K562 (cell line): ENCODE measurements around the gene NDUFS8. TPM values are rescaled to one million over a fixed set of nuclear protein-coding genes. Genes with fewer than 3 reads are reported as not detected.

Experiments
- ATAC-seq: fragments of 200-7000 bp; cut with Tn5 transposase; 3 replicates; pipeline ENCODE4 v1.9.1; 2020; ENCODE audit warnings: moderate library complexity
- BruUV-seq: library from RNA; stranded (reverse); fragments of 400-500 nt; replicated peaks from 2 replicates; lab custom pipeline; 2021; lab: Mats Ljungman, UMichigan
- CTCF ChIA-PET: fragments of 300-600 bp; formaldehyde crosslinking; extraction: SDS; loops from one replicate; lab custom pipeline; 2021; ENCODE audit warnings: low intra/inter-chr PET ratio; lab: Yijun Ruan, JAX
- POLR2A ChIA-PET: fragments of 300-600, 350-650 bp; sonication (Branson Sonifier 250); formaldehyde crosslinking; extraction: SDS; loops from one replicate; lab custom pipeline; 2021; ENCODE audit warnings: antibody characterized with exemption, inconsistent platforms; lab: Yijun Ruan, JAX
- DNase-seq, 4 experiments: peaks; one replicate each; pipeline versions ENCODE4 v3.0.0 to v3.0.0-alpha.2; 2011 to 2018; ENCODE audit warnings: low spot score in 3 of 4, mixed read lengths in 3 of 4; ENCODE audit errors: extremely low read depth in 1 of 4
- FAIRE-seq: peaks from 2 replicates; lab custom pipeline; 2011; peaks lifted over from hg19 to GRCh38; lab: Jason Lieb, UNC
- H2AFZ ChIP-seq: 2 replicates; pipeline ENCODE4 v1.6.0; 2011; ENCODE audit warnings: low read depth, low read length, control low read depth, inconsistent platforms
- H3K27ac ChIP-seq: fragments of 200-600 bp; 3 replicates; pipeline ENCODE4 v1.8.0; 2011; ENCODE audit warnings: low read depth, mild to moderate bottlenecking, control low read depth, inconsistent platforms, low read length, moderate library complexity, mixed read lengths; ENCODE audit errors: extremely low read depth
- H3K27me3 ChIP-seq, 2 experiments: fragments of 300-600 bp in 1 of 2; 2 replicates in 1 of 2; 3 replicates in 1 of 2; pipeline versions ENCODE4 v1.6.0 to v1.8.0; 2011; ENCODE audit warnings: inconsistent platforms in 2 of 2, low read length in 2 of 2, mild to moderate bottlenecking in 1 of 2, mixed read lengths in 1 of 2, moderate library complexity in 1 of 2; ENCODE audit not compliant: control insufficient read depth in 2 of 2, insufficient read depth in 2 of 2
- H3K36me3 ChIP-seq: fragments of 300-600 bp; 3 replicates; pipeline ENCODE4 v1.8.0; 2011; ENCODE audit warnings: mild to moderate bottlenecking, low read length, inconsistent platforms; ENCODE audit not compliant: control insufficient read depth, insufficient read depth
- H3K4me1 ChIP-seq, 2 experiments: fragments of 200-600 bp in 1 of 2; replicated peaks in 1 of 2; 2 replicates in 1 of 2; 3 replicates in 1 of 2; pipeline versions ENCODE4 v1.5.1 to v1.8.0; 2011; ENCODE audit warnings: inconsistent platforms in 2 of 2, low read length in 2 of 2, mild to moderate bottlenecking in 1 of 2, mixed read lengths in 1 of 2, moderate library complexity in 1 of 2; ENCODE audit not compliant: control insufficient read depth in 2 of 2, insufficient read depth in 2 of 2
- H3K4me2 ChIP-seq: 2 replicates; pipeline ENCODE4 v1.6.1; 2011; ENCODE audit warnings: low read length, control low read depth, inconsistent platforms, mixed read lengths; ENCODE audit not compliant: insufficient read depth
- H3K4me3 ChIP-seq: fragments of 200-600 bp; sonication (generic), shearing (Covaris generic); 2 replicates; pipeline ENCODE4 v1.5.1; 2016; ENCODE audit warnings: control low read depth, inconsistent platforms
- H3K79me2 ChIP-seq: fragments of 200-600 bp; 3 replicates; pipeline ENCODE4 v1.8.0; 2011; ENCODE audit warnings: low read length, inconsistent platforms; ENCODE audit not compliant: control insufficient read depth, insufficient read depth
- H3K9ac ChIP-seq, 2 experiments: 2 replicates each; pipeline versions ENCODE4 v1.6.0 to v1.6.1; 2011; ENCODE audit warnings: low read depth in 2 of 2, low read length in 2 of 2, control low read depth in 1 of 2, inconsistent platforms in 1 of 2, mild to moderate bottlenecking in 1 of 2, mixed read lengths in 1 of 2; ENCODE audit not compliant: insufficient read depth in 1 of 2
- H3K9me1 ChIP-seq: one replicate; pipeline ENCODE4 v1.6.0; 2011; ENCODE audit warnings: inconsistent platforms, mild to moderate bottlenecking, low read length, moderate library complexity; ENCODE audit not compliant: control insufficient read depth, insufficient read depth
- H3K9me3 ChIP-seq: replicated peaks from 2 replicates; pipeline ENCODE4 v1.5.1; 2011; ENCODE audit warnings: low read depth, low read length, inconsistent platforms; ENCODE audit not compliant: control insufficient read depth, insufficient read depth
- H4K20me1 ChIP-seq: replicated peaks from 2 replicates; pipeline ENCODE4 v1.6.1; 2011; ENCODE audit warnings: low read length, inconsistent platforms, mixed read lengths; ENCODE audit not compliant: control insufficient read depth, insufficient read depth
- POLR2G ChIP-seq: fragments of 200-400 bp; formaldehyde crosslinking; IDR thresholded peaks from 2 replicates; pipeline ENCODE4 v1.6.1; 2017; ENCODE audit warnings: low read depth, mild to moderate bottlenecking, antibody characterized with exemption, low read length, moderate library complexity
- RBM25 ChIP-seq: fragments of 200-400 bp; formaldehyde crosslinking; IDR thresholded peaks from 2 replicates; pipeline ENCODE4 v1.6.1; 2018; ENCODE audit warnings: low read length, low read depth, moderate library complexity; ENCODE audit not compliant: severe bottlenecking
- ZNF239 ChIP-seq: fragments of 250-450 bp; sonication (Bioruptor Pico); IDR thresholded peaks from 2 replicates; pipeline ENCODE4 v1.4.0; 2020; ENCODE audit warnings: mild to moderate bottlenecking
- ZNF384 ChIP-seq: IDR thresholded peaks from 2 replicates; pipeline ENCODE4 v1.6.1; 2012; ENCODE audit warnings: low read depth, low read length, improper control_type of control experiment
- WGBS: fragments of 100-300 bp; shearing (Covaris generic); methylation state at CpG from one replicate; pipeline ENCODE4 v1.1.6; 2016; ENCODE audit warnings: low coverage, mixed read lengths; ENCODE audit not compliant: insufficient coverage; ENCODE audit errors: missing lambda C conversion rate; 5-methylcytosine and 5-hydroxymethylcytosine counted together
- in situ Hi-C: fragments of 300-500 bp; cut with MboI; formaldehyde crosslinking; loops from 4 replicates; pipeline ENCODE4 v1.15.0; 2018; ENCODE audit warnings: inconsistent platforms, mixed read lengths
- intact Hi-C: fragments of 100-400 bp; cut with micrococcal nuclease; formaldehyde crosslinking; loops from 2 replicates; pipeline ENCODE4 v1.14.2; 2022
- polyA plus RNA-seq, 8 experiments: library from polyadenylated mRNA; depleted of rRNA in 4 of 8; stranded (reverse) in 5 of 8; unstranded in 3 of 8; fragments of >200 nt; fragmentation: Nextera tagmentation in 2 of 8; fragmentation: Illumina TruSeq in 1 of 8; extraction: Ambion mirVana in 2 of 8; extraction: Trizol in 1 of 8; gene quantifications; 2 replicates each; pipeline versions ENCODE4 v1.2.1 to v1.2.3, GENCODE V29; 2011 to 2014; ENCODE audit warnings: inconsistent platforms in 1 of 8, missing spikeins in 1 of 8
- total RNA-seq, 7 experiments: library from RNA; depleted of rRNA in 6 of 7; stranded (reverse); fragments of >200 nt in 6 of 7; fragmentation: Illumina TruSeq in 2 of 7; extraction: Trizol in 2 of 7; gene quantifications; 2 replicates each; pipeline versions ENCODE4 v1.2.1 to v1.2.3, GENCODE V29; 2011 to 2021; ENCODE audit warnings: low replicate concordance in 1 of 7

NDUFS8 gene
- total and polyA plus RNA-seq, 9 of the 15 experiments (the other 6 are each of a cell fraction or from before 2014, with no cell fraction given), result 36.5 to 351 (median 101) TPM

GRCh38 chr11:67999201-67999629 lies 31.3 kb upstream of the NDUFS8 start:
- CTCF ChIA-PET, result no interaction called here
- peaks cover 9 to 53% of the 10 kb centered on the region in 2 experiments for H3K4me1 ChIP-seq
- H2AFZ ChIP-seq, result no peak overlapping the region
- H4K20me1 ChIP-seq, result no peaks in the 10 kb centered on the region
- H3K79me2 ChIP-seq, result no peaks in the 10 kb centered on the region
- intact Hi-C loops, result no loop called here
- H3K4me2 ChIP-seq, result no peak overlapping the region
- in situ Hi-C loops, result no loop called here
- no peak for DNase-seq
- 0 out of 3 replicates have a peak, but pooled peaks cover 2% of the 10 kb centered on the region for H3K36me3 ChIP-seq
- POLR2A ChIA-PET, result interaction anchor here (0.6 kb wide), 1 partner anchor 10 kb away, joined by 3 read pairs; no protein-coding TSS in a partner anchor
- no peaks in the 10 kb centered on the region for H3K9me3 ChIP-seq
- no peaks in the 10 kb centered on the region; a peak in 1 of 5 replicates for H3K27me3 ChIP-seq
- H3K9ac ChIP-seq, result no peak overlapping the region
- FAIRE-seq, result no peak
- H3K4me3 ChIP-seq, result no peak overlapping the region
- no peaks in the 10 kb centered on the region for H3K9me1 ChIP-seq
- TF ChIP-seq POLR2G (peak; percentile 31; the same call in 1 of the 2 replicates), ZNF239 (CRISPR knock-in tag) (no peak)
- WGBS, result 87% methylated on average over 9 of the region's 13 CpGs
- no peak for ATAC-seq
- no TSS peak for BruUV-seq
- no peak overlapping the region for H3K27ac ChIP-seq

GRCh38 chr11:67999704-68000103 lies 30.8 kb upstream of the NDUFS8 start:
- H3K4me3 ChIP-seq, result no peak overlapping the region
- FAIRE-seq (no peak), DNase-seq (no peak), ATAC-seq (no peak)
- in situ Hi-C loops (no loop called here), intact Hi-C loops (no loop called here)
- POLR2A ChIA-PET, result no interaction called here
- no peaks in the 10 kb centered on the region for H3K9me1 ChIP-seq
- no TSS peak for BruUV-seq
- H3K9ac ChIP-seq, result peak overlapping the region in 1 of 2 experiments; percentile 13; a peak in 1 of 4 replicates
- H4K20me1 ChIP-seq, result no peaks in the 10 kb centered on the region
- TF ChIP-seq ZNF384 (no peak), RBM25 (peak; percentile 57)
- no peaks in the 10 kb centered on the region for H3K79me2 ChIP-seq
- H3K4me1 ChIP-seq, result peaks cover 14 to 58% of the 10 kb centered on the region in 2 experiments
- no peaks in the 10 kb centered on the region; a peak in 1 of 5 replicates for H3K27me3 ChIP-seq
- no peak overlapping the region for H3K27ac ChIP-seq
- no peak overlapping the region for H2AFZ ChIP-seq
- WGBS, result 63% methylated on average over 5 of the region's 5 CpGs
- CTCF ChIA-PET, result no interaction called here
- H3K9me3 ChIP-seq, result no peaks in the 10 kb centered on the region
- no peak overlapping the region for H3K4me2 ChIP-seq
- H3K36me3 ChIP-seq, result 0 out of 3 replicates have a peak, but pooled peaks cover 2% of the 10 kb centered on the region
